WTC11 (cell line): ENCODE measurements around the gene MRPL20. TPM values are rescaled to one million over a fixed set of nuclear protein-coding genes. Genes with fewer than 3 reads are reported as not detected.

Experiments used
- ATAC-seq: fragments of 200-7000 bp; cut with Tn5 transposase; 2 replicates; pipeline ENCODE4 v1.10.0; 2021; ENCODE audit warnings: mild to moderate bottlenecking, moderate library complexity
- CTCF ChIA-PET: fragments of 300-600 bp; sonication (Branson Sonifier 250); formaldehyde crosslinking; loops from one replicate; lab custom pipeline; 2021; ENCODE audit warnings: antibody characterized with exemption; lab: Charles Lee
- POLR2A ChIA-PET: fragments of 350-600 bp; sonication (Branson Sonifier 250); formaldehyde crosslinking; loops from one replicate; lab custom pipeline; 2021; ENCODE audit warnings: antibody characterized with exemption; lab: Charles Lee
- DNase-seq: peaks from one replicate; pipeline ENCODE4 v3.0.0; 2021; ENCODE audit warnings: low spot score
- H3K27ac Mint-ChIP-seq: 2 replicates; pipeline ENCODE4 v1.8.0; 2021; ENCODE audit warnings: mixed read lengths
- H3K27me3 Mint-ChIP-seq: 2 replicates; pipeline ENCODE4 v1.8.0; 2021; ENCODE audit warnings: low read depth, mild to moderate bottlenecking, moderate library complexity, mixed read lengths
- H3K36me3 Mint-ChIP-seq: 2 replicates; pipeline ENCODE4 v1.8.0; 2021; ENCODE audit warnings: mixed read lengths
- H3K4me1 Mint-ChIP-seq: 2 replicates; pipeline ENCODE4 v1.8.0; 2022; ENCODE audit warnings: mixed read lengths
- H3K4me3 Mint-ChIP-seq: 2 replicates; pipeline ENCODE4 v1.8.0; 2021; ENCODE audit warnings: mild to moderate bottlenecking, moderate library complexity, mixed read lengths
- H3K9me3 Mint-ChIP-seq: 2 replicates; pipeline ENCODE4 v1.8.0; 2021; ENCODE audit warnings: mixed read lengths
- FOXK1 ChIP-seq: sonication (generic); formaldehyde crosslinking; IDR thresholded peaks from 2 replicates; pipeline ENCODE4 v1.8.0; 2022; ENCODE audit warnings: mild to moderate bottlenecking, moderate library complexity, missing genetic modification reagents
- GABPB1 ChIP-seq: sonication (generic); formaldehyde crosslinking; IDR thresholded peaks from 2 replicates; pipeline ENCODE4 v1.8.1; 2023; ENCODE audit warnings: mild to moderate bottlenecking, missing genetic modification reagents
- KAT7 ChIP-seq: sonication (generic); formaldehyde crosslinking; IDR thresholded peaks from 2 replicates; pipeline ENCODE4 v1.8.1; 2023; ENCODE audit warnings: missing genetic modification reagents, mild to moderate bottlenecking, borderline replicate concordance
- MYBL2 ChIP-seq: sonication (generic); formaldehyde crosslinking; IDR thresholded peaks from 2 replicates; pipeline ENCODE4 v1.8.1; 2023; ENCODE audit warnings: mild to moderate bottlenecking, moderate library complexity, missing genetic modification reagents
- NR1H2 ChIP-seq: sonication (generic); formaldehyde crosslinking; IDR thresholded peaks from 2 replicates; pipeline ENCODE4 v1.9.0; 2021; ENCODE audit warnings: mild to moderate bottlenecking, moderate library complexity, missing genetic modification reagents
- NR3C1 ChIP-seq: sonication (generic); formaldehyde crosslinking; conservative IDR thresholded peaks from 2 replicates; pipeline ENCODE4 v1.8.1; 2023; ENCODE audit warnings: low read depth, mild to moderate bottlenecking, missing genetic modification reagents
- PRRX2 ChIP-seq: fragments of 250-450 bp; sonication (Bioruptor Pico); IDR thresholded peaks from 2 replicates; pipeline ENCODE4 v1.8.0; 2021; ENCODE audit warnings: mild to moderate bottlenecking
- SOX15 ChIP-seq: fragments of 250-450 bp; sonication (Bioruptor Pico); IDR thresholded peaks from 2 replicates; pipeline ENCODE4 v1.9.0; 2021; ENCODE audit warnings: mild to moderate bottlenecking
- ZNF232 ChIP-seq: sonication (generic); formaldehyde crosslinking; IDR thresholded peaks from 2 replicates; pipeline ENCODE4 v1.8.0; 2022; ENCODE audit warnings: mild to moderate bottlenecking, missing genetic modification reagents
- total RNA-seq: library from RNA; stranded (reverse); gene quantifications from 3 replicates; pipeline ENCODE4 v1.2.3, GENCODE V29; 2021
- TF ChIP-seq, protein P1 (sequence below): sonication (generic); formaldehyde crosslinking; IDR thresholded peaks from 2 replicates; pipeline ENCODE4 v1.8.1; 2022; ENCODE audit warnings: low read depth, missing genetic modification reagents, borderline replicate concordance
- TF ChIP-seq, protein P2 (sequence below): sonication (generic); formaldehyde crosslinking; IDR thresholded peaks from 2 replicates; pipeline ENCODE4 v1.8.1; 2022; ENCODE audit warnings: mild to moderate bottlenecking, moderate library complexity, missing genetic modification reagents
- TF ChIP-seq, protein P3 (sequence below): fragments of 250-450 bp; sonication (Bioruptor Pico); IDR thresholded peaks from 2 replicates; pipeline ENCODE4 v1.9.0; 2021; ENCODE audit warnings: mild to moderate bottlenecking, borderline replicate concordance
- TF ChIP-seq, protein P4 (sequence below): fragments of 250-450 bp; sonication (Bioruptor Pico); IDR thresholded peaks from 2 replicates; pipeline ENCODE4 v1.9.0; 2021; ENCODE audit warnings: mild to moderate bottlenecking
- TF ChIP-seq, protein P5 (sequence below): sonication (generic); formaldehyde crosslinking; IDR thresholded peaks from 2 replicates; pipeline ENCODE4 v1.8.0; 2022; ENCODE audit warnings: mild to moderate bottlenecking, missing genetic modification reagents
- TF ChIP-seq, protein P6 (sequence below): sonication (generic); formaldehyde crosslinking; conservative IDR thresholded peaks from 2 replicates; pipeline ENCODE4 v1.8.1; 2022; ENCODE audit warnings: mild to moderate bottlenecking, missing genetic modification reagents
- TF ChIP-seq, protein P7 (sequence below): sonication (generic); formaldehyde crosslinking; IDR thresholded peaks from 2 replicates; pipeline ENCODE4 v1.8.0; 2022; ENCODE audit warnings: mild to moderate bottlenecking, missing genetic modification reagents

Gene MRPL20
- total RNA-seq, 1 experiment from 2014 or later: 156 TPM

DNA sequence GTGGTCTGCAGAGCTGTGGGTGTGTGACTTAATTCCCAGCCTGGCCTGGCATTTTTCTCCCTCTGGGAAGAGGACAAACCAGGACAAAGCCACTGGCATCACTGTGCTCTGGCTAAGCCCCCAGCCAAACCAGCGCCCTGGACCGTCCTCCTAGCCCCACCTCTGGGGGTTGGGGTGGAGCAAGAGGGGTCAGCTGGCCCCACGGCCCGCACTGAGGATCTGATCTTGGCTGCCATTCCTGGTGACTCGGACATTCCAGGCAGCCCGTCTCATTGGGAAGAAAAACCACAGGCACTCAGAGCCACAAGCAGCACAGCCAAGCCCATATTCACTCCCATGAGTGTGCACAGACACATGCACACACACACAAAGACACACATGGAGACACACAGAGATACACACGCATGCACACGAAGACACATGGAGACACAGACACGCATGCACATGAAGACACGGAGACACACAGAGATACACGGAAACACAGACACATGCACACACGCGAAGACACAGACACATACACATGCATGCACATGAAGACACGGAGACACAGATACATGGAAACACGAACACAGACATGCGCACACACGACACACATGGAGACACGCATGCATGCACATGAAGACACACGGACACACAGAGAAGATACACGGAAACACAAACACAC lies 46.5 kb downstream of the MRPL20 start:
- no peak overlapping the region for H3K4me3 Mint-ChIP-seq
- no peak for ATAC-seq
- H3K27ac Mint-ChIP-seq: peak overlapping the region; percentile 62; the same call in 1 of the 2 replicates
- POLR2A ChIA-PET: interaction anchor here (1.0 kb wide), 1 partner anchor 38 kb away, joined by 3 read pairs; the partner anchor contains the start of gene CCNL2
- DNase-seq: peak; percentile 21
- CTCF ChIA-PET: no interaction called here
- no peaks in the 10 kb centered on the region for H3K9me3 Mint-ChIP-seq
- H3K27me3 Mint-ChIP-seq: peaks cover 30% of the 10 kb centered on the region
- TF ChIP-seq ZNF232 (no peak), GABPB1 (CRISPR knock-in tag) (no peak), PRRX2 (CRISPR knock-in tag) (no peak), MYBL2 (CRISPR knock-in tag) (no peak), SOX15 (CRISPR knock-in tag) (no peak), FOXK1 (CRISPR knock-in tag) (no peak), NR3C1 (no peak), NR1H2 (no peak)
- TF ChIP-seq, protein P1, sequence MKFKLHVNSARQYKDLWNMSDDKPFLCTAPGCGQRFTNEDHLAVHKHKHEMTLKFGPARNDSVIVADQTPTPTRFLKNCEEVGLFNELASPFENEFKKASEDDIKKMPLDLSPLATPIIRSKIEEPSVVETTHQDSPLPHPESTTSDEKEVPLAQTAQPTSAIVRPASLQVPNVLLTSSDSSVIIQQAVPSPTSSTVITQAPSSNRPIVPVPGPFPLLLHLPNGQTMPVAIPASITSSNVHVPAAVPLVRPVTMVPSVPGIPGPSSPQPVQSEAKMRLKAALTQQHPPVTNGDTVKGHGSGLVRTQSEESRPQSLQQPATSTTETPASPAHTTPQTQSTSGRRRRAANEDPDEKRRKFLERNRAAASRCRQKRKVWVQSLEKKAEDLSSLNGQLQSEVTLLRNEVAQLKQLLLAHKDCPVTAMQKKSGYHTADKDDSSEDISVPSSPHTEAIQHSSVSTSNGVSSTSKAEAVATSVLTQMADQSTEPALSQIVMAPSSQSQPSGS (CRISPR knock-in tag): no peak
- TF ChIP-seq, protein P2, sequence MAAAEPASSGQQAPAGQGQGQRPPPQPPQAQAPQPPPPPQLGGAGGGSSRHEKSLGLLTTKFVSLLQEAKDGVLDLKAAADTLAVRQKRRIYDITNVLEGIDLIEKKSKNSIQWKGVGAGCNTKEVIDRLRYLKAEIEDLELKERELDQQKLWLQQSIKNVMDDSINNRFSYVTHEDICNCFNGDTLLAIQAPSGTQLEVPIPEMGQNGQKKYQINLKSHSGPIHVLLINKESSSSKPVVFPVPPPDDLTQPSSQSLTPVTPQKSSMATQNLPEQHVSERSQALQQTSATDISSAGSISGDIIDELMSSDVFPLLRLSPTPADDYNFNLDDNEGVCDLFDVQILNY: no peak
- TF ChIP-seq, protein P3, sequence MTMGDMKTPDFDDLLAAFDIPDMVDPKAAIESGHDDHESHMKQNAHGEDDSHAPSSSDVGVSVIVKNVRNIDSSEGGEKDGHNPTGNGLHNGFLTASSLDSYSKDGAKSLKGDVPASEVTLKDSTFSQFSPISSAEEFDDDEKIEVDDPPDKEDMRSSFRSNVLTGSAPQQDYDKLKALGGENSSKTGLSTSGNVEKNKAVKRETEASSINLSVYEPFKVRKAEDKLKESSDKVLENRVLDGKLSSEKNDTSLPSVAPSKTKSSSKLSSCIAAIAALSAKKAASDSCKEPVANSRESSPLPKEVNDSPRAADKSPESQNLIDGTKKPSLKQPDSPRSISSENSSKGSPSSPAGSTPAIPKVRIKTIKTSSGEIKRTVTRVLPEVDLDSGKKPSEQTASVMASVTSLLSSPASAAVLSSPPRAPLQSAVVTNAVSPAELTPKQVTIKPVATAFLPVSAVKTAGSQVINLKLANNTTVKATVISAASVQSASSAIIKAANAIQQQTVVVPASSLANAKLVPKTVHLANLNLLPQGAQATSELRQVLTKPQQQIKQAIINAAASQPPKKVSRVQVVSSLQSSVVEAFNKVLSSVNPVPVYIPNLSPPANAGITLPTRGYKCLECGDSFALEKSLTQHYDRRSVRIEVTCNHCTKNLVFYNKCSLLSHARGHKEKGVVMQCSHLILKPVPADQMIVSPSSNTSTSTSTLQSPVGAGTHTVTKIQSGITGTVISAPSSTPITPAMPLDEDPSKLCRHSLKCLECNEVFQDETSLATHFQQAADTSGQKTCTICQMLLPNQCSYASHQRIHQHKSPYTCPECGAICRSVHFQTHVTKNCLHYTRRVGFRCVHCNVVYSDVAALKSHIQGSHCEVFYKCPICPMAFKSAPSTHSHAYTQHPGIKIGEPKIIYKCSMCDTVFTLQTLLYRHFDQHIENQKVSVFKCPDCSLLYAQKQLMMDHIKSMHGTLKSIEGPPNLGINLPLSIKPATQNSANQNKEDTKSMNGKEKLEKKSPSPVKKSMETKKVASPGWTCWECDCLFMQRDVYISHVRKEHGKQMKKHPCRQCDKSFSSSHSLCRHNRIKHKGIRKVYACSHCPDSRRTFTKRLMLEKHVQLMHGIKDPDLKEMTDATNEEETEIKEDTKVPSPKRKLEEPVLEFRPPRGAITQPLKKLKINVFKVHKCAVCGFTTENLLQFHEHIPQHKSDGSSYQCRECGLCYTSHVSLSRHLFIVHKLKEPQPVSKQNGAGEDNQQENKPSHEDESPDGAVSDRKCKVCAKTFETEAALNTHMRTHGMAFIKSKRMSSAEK: no peak
- TF ChIP-seq, protein P4, sequence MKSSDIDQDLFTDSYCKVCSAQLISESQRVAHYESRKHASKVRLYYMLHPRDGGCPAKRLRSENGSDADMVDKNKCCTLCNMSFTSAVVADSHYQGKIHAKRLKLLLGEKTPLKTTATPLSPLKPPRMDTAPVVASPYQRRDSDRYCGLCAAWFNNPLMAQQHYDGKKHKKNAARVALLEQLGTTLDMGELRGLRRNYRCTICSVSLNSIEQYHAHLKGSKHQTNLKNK (CRISPR knock-in tag): no peak
- TF ChIP-seq, protein P5, sequence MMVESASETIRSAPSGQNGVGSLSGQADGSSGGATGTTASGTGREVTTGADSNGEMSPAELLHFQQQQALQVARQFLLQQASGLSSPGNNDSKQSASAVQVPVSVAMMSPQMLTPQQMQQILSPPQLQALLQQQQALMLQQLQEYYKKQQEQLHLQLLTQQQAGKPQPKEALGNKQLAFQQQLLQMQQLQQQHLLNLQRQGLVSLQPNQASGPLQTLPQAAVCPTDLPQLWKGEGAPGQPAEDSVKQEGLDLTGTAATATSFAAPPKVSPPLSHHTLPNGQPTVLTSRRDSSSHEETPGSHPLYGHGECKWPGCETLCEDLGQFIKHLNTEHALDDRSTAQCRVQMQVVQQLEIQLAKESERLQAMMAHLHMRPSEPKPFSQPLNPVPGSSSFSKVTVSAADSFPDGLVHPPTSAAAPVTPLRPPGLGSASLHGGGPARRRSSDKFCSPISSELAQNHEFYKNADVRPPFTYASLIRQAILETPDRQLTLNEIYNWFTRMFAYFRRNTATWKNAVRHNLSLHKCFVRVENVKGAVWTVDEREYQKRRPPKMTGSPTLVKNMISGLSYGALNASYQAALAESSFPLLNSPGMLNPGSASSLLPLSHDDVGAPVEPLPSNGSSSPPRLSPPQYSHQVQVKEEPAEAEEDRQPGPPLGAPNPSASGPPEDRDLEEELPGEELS: no peak
- TF ChIP-seq, protein P6, sequence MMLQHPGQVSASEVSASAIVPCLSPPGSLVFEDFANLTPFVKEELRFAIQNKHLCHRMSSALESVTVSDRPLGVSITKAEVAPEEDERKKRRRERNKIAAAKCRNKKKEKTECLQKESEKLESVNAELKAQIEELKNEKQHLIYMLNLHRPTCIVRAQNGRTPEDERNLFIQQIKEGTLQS: no peak
- no peaks in the 10 kb centered on the region for H3K36me3 Mint-ChIP-seq
- H3K4me1 Mint-ChIP-seq: peaks cover 21% of the 10 kb centered on the region

DNA sequence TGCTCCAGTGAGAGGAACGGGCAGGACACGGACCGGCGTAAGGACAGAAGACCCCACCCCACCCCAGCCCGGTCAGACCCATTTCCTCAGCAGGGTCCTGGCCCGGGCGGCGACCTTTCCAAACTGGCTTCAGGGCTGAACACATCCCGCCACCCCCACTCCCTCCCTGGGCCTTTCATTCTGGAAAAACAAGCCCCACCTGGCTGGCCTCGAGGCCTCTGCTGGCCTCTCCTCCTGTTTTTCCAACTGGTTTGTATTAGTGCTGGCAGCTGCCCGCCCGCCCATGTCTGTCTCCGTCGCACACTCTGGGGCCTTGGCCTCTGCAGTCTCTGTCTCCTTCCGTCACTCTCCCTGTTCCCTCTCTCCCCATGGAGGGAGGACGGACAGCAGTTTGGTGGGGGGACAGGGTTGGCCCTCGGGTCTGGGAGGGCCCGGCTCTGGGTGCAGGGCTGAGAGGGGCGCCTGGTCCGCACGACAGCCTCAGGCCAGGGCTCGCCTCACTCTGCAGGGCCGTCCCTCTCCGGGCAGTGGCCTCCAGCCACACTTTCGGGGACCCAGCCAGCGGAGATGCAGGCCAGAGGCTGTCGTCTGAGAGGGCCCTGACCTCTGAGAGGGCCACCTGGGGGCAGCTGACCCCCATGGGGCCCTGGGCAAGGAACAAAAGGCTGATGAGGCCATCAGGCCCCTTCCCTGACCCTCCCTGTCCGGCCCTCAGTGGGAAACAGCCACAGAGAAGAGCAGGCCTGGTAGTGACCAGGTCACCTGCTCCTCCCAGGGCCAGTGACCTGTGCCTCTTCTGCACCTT lies 47.2 kb downstream of the MRPL20 start:
- Mint-ChIP-seq H3K4me1 (peaks cover 21% of the 10 kb centered on the region), H3K27me3 (peaks cover 28% of the 10 kb centered on the region), H3K36me3 (no peaks in the 10 kb centered on the region), H3K4me3 (no peak overlapping the region), H3K27ac (no peak overlapping the region), H3K9me3 (no peaks in the 10 kb centered on the region)
- ChIA-PET CTCF (interaction anchor here (1.9 kb wide), 1 partner anchor 11 kb away, joined by 8 read pairs; no protein-coding TSS in a partner anchor), POLR2A (interaction anchor here (1.0 kb wide), 1 partner anchor 39 kb away, joined by 3 read pairs; the partner anchor contains the start of gene CCNL2)
- TF ChIP-seq KAT7 (CRISPR knock-in tag): no peak
- TF ChIP-seq, protein P1 (CRISPR knock-in tag): no peak
- TF ChIP-seq, protein P7, sequence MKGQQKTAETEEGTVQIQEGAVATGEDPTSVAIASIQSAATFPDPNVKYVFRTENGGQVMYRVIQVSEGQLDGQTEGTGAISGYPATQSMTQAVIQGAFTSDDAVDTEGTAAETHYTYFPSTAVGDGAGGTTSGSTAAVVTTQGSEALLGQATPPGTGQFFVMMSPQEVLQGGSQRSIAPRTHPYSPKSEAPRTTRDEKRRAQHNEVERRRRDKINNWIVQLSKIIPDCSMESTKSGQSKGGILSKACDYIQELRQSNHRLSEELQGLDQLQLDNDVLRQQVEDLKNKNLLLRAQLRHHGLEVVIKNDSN (CRISPR knock-in tag): no peak
- 0 out of 2 replicates have a peak, but pooled peaks have one; percentile 10 for TF ChIP-seq GABPB1 (CRISPR knock-in tag)
- ATAC-seq (no peak), DNase-seq (peak; percentile 15)
